ENCODE measurements around the gene USP6NL. TPM values are rescaled to one million over a fixed set of nuclear protein-coding genes. Genes with fewer than 3 reads are reported as not detected.

USP6NL gene
- total and polyA plus RNA-seq, 9 of the 15 experiments (the other 6 are each of a cell fraction or from before 2014, with no cell fraction given): 3.2 to 26.6 (median 19.8) TPM

- TF ChIP-seq HDAC1 (IDR thresholded peaks at IDR 0.05) (peak in 1 of 2 experiments; percentile 54; a peak in 1 of 4 replicates), NEUROD1 (IDR thresholded peaks at IDR 0.05; ENCODE audit: borderline replicate concordance, low read depth, low read length, partially characterized antibody) (peak; percentile 11), SMARCA4 (IDR thresholded peaks at IDR 0.05) (peak; percentile 89), KLF10 (CRISPR knock-in tag; IDR thresholded peaks at IDR 0.05) (no peak), HDAC2 (IDR thresholded peaks at IDR 0.05) (0 out of 2 replicates have a peak, but pooled peaks have one; percentile 45), NCOA2 (IDR thresholded peaks at IDR 0.05; ENCODE audit: partially characterized antibody in 2 of 2) (no peak), EZH2 (IDR thresholded peaks at IDR 0.05; ENCODE audit: borderline replicate concordance, low read depth, low read length) (no peak), NFYB (IDR thresholded peaks at IDR 0.05; ENCODE audit: extremely low read depth, insufficient read length) (no peak), THAP12 (CRISPR knock-in tag; IDR thresholded peaks at IDR 0.05) (no peak), CBFA2T3 (IDR thresholded peaks at IDR 0.05) (peak; percentile 64), THRA (IDR thresholded peaks at IDR 0.05) (no peak), ZNF384 (IDR thresholded peaks at IDR 0.05; ENCODE audit: low read depth, low read length) (no peak), KLF1 (tag; IDR thresholded peaks at IDR 0.05) (no peak), JUND (IDR thresholded peaks at IDR 0.05; ENCODE audit: borderline replicate concordance, low read depth, low read length) (peak; percentile 97), JUND (tag; IDR thresholded peaks at IDR 0.05; ENCODE audit: borderline replicate concordance, low read depth, low read length) (peak; percentile 96), ERF (CRISPR knock-in tag; IDR thresholded peaks at IDR 0.05) (no peak), NFATC3 (IDR thresholded peaks at IDR 0.05) (no peak), ZNF507 (tag; conservative IDR thresholded peaks at IDR 0.05) (no peak), ZNF830 (CRISPR knock-in tag; IDR thresholded peaks at IDR 0.05) (no peak)
- TF ChIP-seq, protein P1, sequence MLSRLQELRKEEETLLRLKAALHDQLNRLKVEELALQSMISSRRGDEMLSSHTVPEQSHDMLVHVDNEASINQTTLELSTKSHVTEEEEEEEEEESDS (CRISPR knock-in tag; IDR thresholded peaks at IDR 0.05): no peak
- TF ChIP-seq, protein P2, sequence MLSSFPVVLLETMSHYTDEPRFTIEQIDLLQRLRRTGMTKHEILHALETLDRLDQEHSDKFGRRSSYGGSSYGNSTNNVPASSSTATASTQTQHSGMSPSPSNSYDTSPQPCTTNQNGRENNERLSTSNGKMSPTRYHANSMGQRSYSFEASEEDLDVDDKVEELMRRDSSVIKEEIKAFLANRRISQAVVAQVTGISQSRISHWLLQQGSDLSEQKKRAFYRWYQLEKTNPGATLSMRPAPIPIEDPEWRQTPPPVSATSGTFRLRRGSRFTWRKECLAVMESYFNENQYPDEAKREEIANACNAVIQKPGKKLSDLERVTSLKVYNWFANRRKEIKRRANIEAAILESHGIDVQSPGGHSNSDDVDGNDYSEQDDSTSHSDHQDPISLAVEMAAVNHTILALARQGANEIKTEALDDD (IDR thresholded peaks at IDR 0.05): peak; percentile 85
- TF ChIP-seq, protein P3, sequence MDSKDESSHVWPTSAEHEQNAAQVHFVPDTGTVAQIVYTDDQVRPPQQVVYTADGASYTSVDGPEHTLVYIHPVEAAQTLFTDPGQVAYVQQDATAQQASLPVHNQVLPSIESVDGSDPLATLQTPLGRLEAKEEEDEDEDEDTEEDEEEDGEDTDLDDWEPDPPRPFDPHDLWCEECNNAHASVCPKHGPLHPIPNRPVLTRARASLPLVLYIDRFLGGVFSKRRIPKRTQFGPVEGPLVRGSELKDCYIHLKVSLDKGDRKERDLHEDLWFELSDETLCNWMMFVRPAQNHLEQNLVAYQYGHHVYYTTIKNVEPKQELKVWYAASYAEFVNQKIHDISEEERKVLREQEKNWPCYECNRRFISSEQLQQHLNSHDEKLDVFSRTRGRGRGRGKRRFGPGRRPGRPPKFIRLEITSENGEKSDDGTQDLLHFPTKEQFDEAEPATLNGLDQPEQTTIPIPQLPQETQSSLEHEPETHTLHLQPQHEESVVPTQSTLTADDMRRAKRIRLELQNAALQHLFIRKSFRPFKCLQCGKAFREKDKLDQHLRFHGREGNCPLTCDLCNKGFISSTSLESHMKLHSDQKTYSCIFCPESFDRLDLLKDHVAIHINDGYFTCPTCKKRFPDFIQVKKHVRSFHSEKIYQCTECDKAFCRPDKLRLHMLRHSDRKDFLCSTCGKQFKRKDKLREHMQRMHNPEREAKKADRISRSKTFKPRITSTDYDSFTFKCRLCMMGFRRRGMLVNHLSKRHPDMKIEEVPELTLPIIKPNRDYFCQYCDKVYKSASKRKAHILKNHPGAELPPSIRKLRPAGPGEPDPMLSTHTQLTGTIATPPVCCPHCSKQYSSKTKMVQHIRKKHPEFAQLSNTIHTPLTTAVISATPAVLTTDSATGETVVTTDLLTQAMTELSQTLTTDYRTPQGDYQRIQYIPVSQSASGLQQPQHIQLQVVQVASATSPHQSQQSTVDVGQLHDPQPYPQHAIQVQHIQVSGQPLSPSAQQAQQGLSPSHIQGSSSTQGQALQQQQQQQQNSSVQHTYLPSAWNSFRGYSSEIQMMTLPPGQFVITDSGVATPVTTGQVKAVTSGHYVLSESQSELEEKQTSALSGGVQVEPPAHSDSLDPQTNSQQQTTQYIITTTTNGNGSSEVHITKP (IDR thresholded peaks at IDR 0.05; ENCODE audit: partially characterized antibody): peak; percentile 22
These were observed 59.4 kb downstream of the USP6NL start (continued) for GRCh38 chr10:11551916-11552602.
